ENCODE results near the gene E2F6. TPM values are rescaled to one million over a fixed set of nuclear protein-coding genes. Genes with fewer than 3 reads are reported as not detected.

The E2F6 gene
- polyA plus RNA-seq, 1 of the 3 experiments (the other 2 are of a cell fraction), result 15.3 TPM

DNA sequence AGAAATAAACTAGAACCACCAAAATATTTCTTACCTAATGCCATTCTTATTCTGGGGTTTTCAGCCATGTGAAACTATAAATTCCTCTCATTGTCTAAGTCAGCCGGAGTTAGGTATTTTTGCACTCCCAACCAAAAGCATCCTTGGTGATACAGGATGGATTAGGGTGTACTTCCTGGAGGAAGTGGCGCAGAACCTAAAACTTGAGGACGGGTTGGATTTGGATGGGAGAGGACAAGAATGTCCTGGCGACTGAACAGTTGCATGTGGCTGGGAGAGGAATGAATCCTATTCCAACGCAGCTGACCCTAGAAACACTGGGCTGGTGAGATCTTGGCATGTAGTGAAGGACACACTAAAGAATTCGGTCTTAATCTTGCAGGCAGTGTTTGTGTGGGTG, 58.5 kb downstream of the E2F6 start:
- H3K27ac ChIP-seq (ENCODE audit: low read depth in 2 of 2, low read length in 1 of 2), result no peak overlapping the region
- WGBS (ENCODE audit: low lambda C conversion rate), result 81% methylated on average over 6 of the region's 6 CpGs
- ChIA-PET POLR2A (no interaction called here), CTCF (interaction anchor here (0.8 to 18.9 kb wide), 8 partner anchors 9 to 283 kb away, joined by 3 to 294 read pairs (median 4); a partner anchor contains a TSS)
- no peak overlapping the region for H3K9ac ChIP-seq
- H3K27me3 ChIP-seq (ENCODE audit: insufficient read depth), result no peaks in the 10 kb centered on the region
- H3K36me3 ChIP-seq (replicated peaks in 1 of 2; ENCODE audit: control insufficient read depth in 1 of 2, insufficient read depth in 2 of 2, low read length in 1 of 2), result no peaks in the 10 kb centered on the region
- no peak for DNase-seq
- H3K9me2 ChIP-seq, result no peaks in the 10 kb centered on the region
- no peaks in the 10 kb centered on the region for H4K20me1 ChIP-seq (ENCODE audit: insufficient read depth)
- H3K79me2 ChIP-seq (ENCODE audit: insufficient read depth), result no peaks in the 10 kb centered on the region
- H3K4me3 ChIP-seq (ENCODE audit: low read depth in 2 of 2, low read length in 1 of 2), result no peak overlapping the region
- H3F3A ChIP-seq (replicated peaks; ENCODE audit: insufficient read depth), result no peaks in the 10 kb centered on the region
- no peak overlapping the region for H3K4me2 ChIP-seq
- no peak for TF ChIP-seq MXI1 (IDR thresholded peaks at IDR 0.05; ENCODE audit: low read depth, low read length)
- no peak for TF ChIP-seq GABPA (IDR thresholded peaks at IDR 0.05; ENCODE audit: low read depth)
- no peak for TF ChIP-seq YY1 (IDR thresholded peaks at IDR 0.05; ENCODE audit: low read depth)
- TF ChIP-seq SMC3 (IDR thresholded peaks at IDR 0.05; ENCODE audit: low read depth, low read length), result no peak
- TF ChIP-seq, protein P1, sequence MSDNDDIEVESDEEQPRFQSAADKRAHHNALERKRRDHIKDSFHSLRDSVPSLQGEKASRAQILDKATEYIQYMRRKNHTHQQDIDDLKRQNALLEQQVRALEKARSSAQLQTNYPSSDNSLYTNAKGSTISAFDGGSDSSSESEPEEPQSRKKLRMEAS (IDR thresholded peaks at IDR 0.05; ENCODE audit: low read depth), result no peak; the same call in 1 of the 2 replicates
- H2AFZ ChIP-seq (ENCODE audit: low read depth), result 0 out of 2 replicates have a peak overlapping the region, but pooled peaks have one; percentile 66
- no peaks in the 10 kb centered on the region for H3K9me3 ChIP-seq
- peaks cover 4 to 18% of the 10 kb centered on the region in 2 experiments; a peak in 2 of 4 replicates for H3K4me1 ChIP-seq (ENCODE audit: control insufficient read depth in 1 of 2, insufficient read depth in 2 of 2, low read depth in 1 of 2, low read length in 1 of 2)

DNA sequence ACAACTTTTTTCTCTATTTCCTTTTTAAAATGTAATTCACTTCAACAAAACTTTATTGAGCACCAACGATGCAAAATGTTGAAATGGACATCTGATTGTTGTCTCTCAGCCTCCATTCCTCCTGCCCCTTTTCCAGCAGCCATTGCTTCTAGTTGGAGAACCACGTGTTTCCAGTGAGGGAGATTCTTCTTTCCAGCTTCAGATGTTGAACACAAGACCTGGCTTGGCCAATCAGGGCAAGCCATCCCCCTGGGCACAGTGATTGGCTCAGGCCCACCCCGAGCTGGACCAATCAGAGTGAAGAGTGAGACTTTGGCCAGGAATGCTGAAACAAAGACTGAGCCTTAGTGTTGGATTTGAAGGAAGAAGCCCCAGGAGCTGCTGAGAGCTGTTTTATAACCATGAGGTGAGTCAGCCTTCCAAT, 59.0 kb downstream of the E2F6 start:
- Histone ChIP-seq H3K27ac (ENCODE audit: low read depth in 2 of 2, low read length in 1 of 2) (no peak overlapping the region), H3K9me2 (no peaks in the 10 kb centered on the region), H2AFZ (ENCODE audit: low read depth) (peak overlapping the region; percentile 66), H3K36me3 (replicated peaks in 1 of 2; ENCODE audit: control insufficient read depth in 1 of 2, insufficient read depth in 2 of 2, low read length in 1 of 2) (no peaks in the 10 kb centered on the region), H3K4me2 (no peak overlapping the region), H3K79me2 (ENCODE audit: insufficient read depth) (no peaks in the 10 kb centered on the region), H3K9me3 (no peaks in the 10 kb centered on the region), H3K9ac (no peak overlapping the region), H4K20me1 (ENCODE audit: insufficient read depth) (no peaks in the 10 kb centered on the region), H3K4me1 (ENCODE audit: control insufficient read depth in 1 of 2, insufficient read depth in 2 of 2, low read depth in 1 of 2, low read length in 1 of 2) (peaks cover 4 to 16% of the 10 kb centered on the region in 2 experiments; a peak in 2 of 4 replicates), H3K27me3 (ENCODE audit: insufficient read depth) (no peaks in the 10 kb centered on the region), H3F3A (replicated peaks; ENCODE audit: insufficient read depth) (no peaks in the 10 kb centered on the region), H3K4me3 (ENCODE audit: low read depth in 2 of 2, low read length in 1 of 2) (no peak overlapping the region)
- peak; percentile 46 for DNase-seq
- ChIA-PET POLR2A (no interaction called here), CTCF (interaction anchor here (1.1 to 18.9 kb wide), 4 partner anchors 10 to 275 kb away, joined by 3 to 294 read pairs (median 9); a partner anchor contains a TSS)
- TF ChIP-seq GATA2 (CRISPR knock-in tag; IDR thresholded peaks at IDR 0.05) (no peak), NFIC (IDR thresholded peaks at IDR 0.05; ENCODE audit: borderline replicate concordance) (no peak), RCOR1 (IDR thresholded peaks at IDR 0.05; ENCODE audit: low read length) (no peak), TEAD4 (IDR thresholded peaks at IDR 0.05; ENCODE audit: borderline replicate concordance, insufficient read depth) (no peak), POLR2AphosphoS5 (IDR thresholded peaks at IDR 0.05; ENCODE audit: low read depth, low read length) (no peak)
- TF ChIP-seq, protein P2, sequence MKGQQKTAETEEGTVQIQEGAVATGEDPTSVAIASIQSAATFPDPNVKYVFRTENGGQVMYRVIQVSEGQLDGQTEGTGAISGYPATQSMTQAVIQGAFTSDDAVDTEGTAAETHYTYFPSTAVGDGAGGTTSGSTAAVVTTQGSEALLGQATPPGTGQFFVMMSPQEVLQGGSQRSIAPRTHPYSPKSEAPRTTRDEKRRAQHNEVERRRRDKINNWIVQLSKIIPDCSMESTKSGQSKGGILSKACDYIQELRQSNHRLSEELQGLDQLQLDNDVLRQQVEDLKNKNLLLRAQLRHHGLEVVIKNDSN (IDR thresholded peaks at IDR 0.05; ENCODE audit: borderline replicate concordance, low read depth), result peak; percentile 53; the same call in 1 of the 2 replicates
- TF ChIP-seq, protein P1 (IDR thresholded peaks at IDR 0.05; ENCODE audit: low read depth), result 0 out of 2 replicates have a peak, but pooled peaks have one; percentile 20
- 80% methylated on average over 3 of the region's 3 CpGs for WGBS (ENCODE audit: low lambda C conversion rate)

Data from SK-N-SH (cell line).